Kidney (tissue), 14 donors: ENCODE measurements around the gene ZNF107. TPM values are rescaled to one million over a fixed set of nuclear protein-coding genes. Genes with fewer than 3 reads are reported as not detected.

Source experiments
- DNase-seq, 5 donors: peaks; one replicate each; pipeline ENCODE4 v3.0.0-alpha.2; 2013 to 2020
- FAIRE-seq: peaks from 2 replicates; lab custom pipeline; 2012; peaks lifted over from hg19 to GRCh38; lab: Jason Lieb, UNC
- H3K27ac ChIP-seq, 2 donors: one replicate each; pipeline ENCODE4 v1.7.0; 2013; ENCODE audit warnings: low read depth in 2 of 2, low read length in 2 of 2, inconsistent platforms in 1 of 2
- H3K27me3 ChIP-seq: one replicate; pipeline ENCODE4 v1.7.1; 2013; ENCODE audit warnings: low read length, inconsistent platforms; ENCODE audit not compliant: control insufficient read depth, insufficient read depth
- H3K36me3 ChIP-seq, 3 donors: one replicate each; pipeline versions ENCODE4 v1.7.0 to v1.7.1; 2013; ENCODE audit warnings: low read length in 3 of 3, control low read depth in 1 of 3, inconsistent platforms in 1 of 3; ENCODE audit not compliant: insufficient read depth in 3 of 3, control insufficient read depth in 2 of 3
- H3K4me1 ChIP-seq, 3 donors: one replicate each; pipeline versions ENCODE4 v1.7.0 to v1.7.1; 2013; ENCODE audit warnings: low read length in 3 of 3, inconsistent platforms in 1 of 3, low read depth in 1 of 3; ENCODE audit not compliant: control insufficient read depth in 2 of 3, insufficient read depth in 2 of 3
- H3K4me3 ChIP-seq, 3 donors: one replicate each; pipeline versions ENCODE4 v1.7.0 to v1.8.1; 2013; ENCODE audit warnings: low read length in 3 of 3, control low read depth in 1 of 3, inconsistent platforms in 1 of 3
- H3K9ac ChIP-seq, 3 donors: one replicate each; pipeline versions ENCODE4 v1.7.0 to v1.7.1; 2013; ENCODE audit warnings: low read length in 3 of 3, control low read depth in 1 of 3, inconsistent platforms in 1 of 3
- H3K9me3 ChIP-seq, 3 donors: one replicate each; pipeline versions ENCODE4 v1.7.0 to v1.7.1; 2013; ENCODE audit warnings: low read length in 3 of 3, control low read depth in 1 of 3, inconsistent platforms in 1 of 3; ENCODE audit not compliant: control insufficient read depth in 2 of 3, insufficient read depth in 1 of 3
- CTCF ChIP-seq: IDR thresholded peaks from 3 replicates; pipeline ENCODE4 v1.5.1; 2012; ENCODE audit warnings: mild to moderate bottlenecking, moderate library complexity, borderline replicate concordance; ENCODE audit not compliant: insufficient read depth; ENCODE audit errors: extremely low read depth
- intact Hi-C: fragments of 100-400 bp; cut with DNase I; formaldehyde crosslinking; loops from one replicate; pipeline ENCODE4 v1.11.1; 2022
- polyA plus RNA-seq: library from polyadenylated mRNA; stranded (reverse); fragments of 350-450 nt; fragmentation: Illumina TruSeq; extraction: RNeasy Lipid Tissue Mini Kit (QIAGEN cat#74804); gene quantifications from one replicate; pipeline ENCODE4 v1.2.3, GENCODE V29; 2014; ENCODE audit warnings: low read depth, low replicate concordance; ENCODE audit not compliant: insufficient read depth
- total RNA-seq: library from RNA; stranded (reverse); fragmentation: NEBNext Ultra II Directional; extraction: Animal tissue kit (Norgen Biotek cat#: 25700); gene quantifications from one replicate; pipeline ENCODE4 v1.2.1, GENCODE V29; 2021
- donor health status: control.
- donor health status: control.
- donor health status: control.
- donor health status: control.
- donor health status: control.
- donor health status: DM: yes; HTN: yes; CAD: no.
- donor health status: Normal renal cell carcinoma (clear cell type).

ZNF107 gene
- total and polyA plus RNA-seq, 2 donors from 2014 or later, result 0.80 to 8.0 TPM

DNA sequence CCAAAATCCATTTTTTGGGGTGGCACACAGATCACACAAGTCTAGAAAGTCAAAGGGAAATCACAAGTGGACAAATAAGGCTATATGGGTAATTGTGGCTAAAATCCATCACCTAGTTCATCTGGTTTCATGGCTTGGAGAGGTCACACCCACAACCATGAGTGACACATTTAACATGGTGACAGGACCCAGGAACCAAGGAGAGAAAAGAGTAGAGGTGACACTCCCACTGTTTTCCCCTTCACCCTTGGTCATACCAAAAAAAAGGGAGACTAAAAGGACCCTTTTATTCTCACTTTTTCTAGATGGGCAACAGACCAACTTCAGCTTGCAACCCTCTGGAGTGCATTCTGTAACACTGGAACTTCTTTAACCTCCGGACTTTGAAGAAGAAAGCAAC, 46.2 kb upstream of the ZNF107 start:
- Histone ChIP-seq H3K4me3 (no peak overlapping the region), H3K27me3 (no peaks in the 10 kb centered on the region), H3K36me3 (no peaks in the 10 kb centered on the region), H3K9me3 (peaks cover 0 to 14% (median 0%) of the 10 kb centered on the region in 3 donors), H3K4me1 (no peaks in the 10 kb centered on the region), H3K9ac (no peak overlapping the region), H3K27ac (no peak overlapping the region)
- no peak for TF ChIP-seq CTCF
- DNase-seq (peak in 1 of 5 donors; percentile 4), FAIRE-seq (no peak)
- intact Hi-C loops, result loop anchor here (5.0 kb wide), 1 partner anchor 437 kb away; no protein-coding TSS in a partner anchor

DNA sequence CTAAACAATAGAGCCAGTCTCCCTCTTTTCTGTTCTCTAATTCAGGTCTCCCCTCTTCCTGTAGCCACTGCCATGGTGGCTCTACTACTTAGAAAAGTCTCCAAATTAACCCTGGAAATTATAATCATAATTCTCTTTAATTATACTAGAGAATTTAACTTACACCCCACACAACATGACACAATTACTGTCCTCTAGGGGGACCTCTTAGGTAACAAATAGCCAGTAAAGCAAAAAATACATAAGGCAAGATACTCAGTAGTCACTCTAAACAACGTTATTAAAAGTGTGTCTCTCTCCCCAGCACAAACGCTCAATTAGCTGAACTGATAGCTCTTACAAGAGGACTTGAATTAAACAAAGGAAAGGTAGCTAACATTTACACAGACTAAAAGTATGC, 44.3 kb upstream of the ZNF107 start:
- Histone ChIP-seq H3K27ac (no peak overlapping the region), H3K27me3 (no peaks in the 10 kb centered on the region), H3K9ac (no peak overlapping the region), H3K9me3 (peaks cover 0 to 14% (median 0%) of the 10 kb centered on the region in 3 donors), H3K4me1 (no peaks in the 10 kb centered on the region), H3K36me3 (no peaks in the 10 kb centered on the region), H3K4me3 (no peak overlapping the region)
- no peak for TF ChIP-seq CTCF
- FAIRE-seq (no peak), DNase-seq (no peak)
- intact Hi-C loops, result no loop called here

- intact Hi-C loops, result no loop called here
- peak in 1 of 5 donors; percentile 2 for DNase-seq
- no peak overlapping the region for H3K27ac ChIP-seq
Measured at GRCh38 chr7:64625114-64626082, 40.5 kb upstream of the ZNF107 start.

More at GRCh38 chr7:64625114-64626082, 40.5 kb upstream of the ZNF107 start:
- no peaks in the 10 kb centered on the region for H3K27me3 ChIP-seq
- no peaks in the 10 kb centered on the region for H3K36me3 ChIP-seq
- H3K4me3 ChIP-seq, result no peak overlapping the region
- H3K4me1 ChIP-seq, result no peaks in the 10 kb centered on the region
- no peaks in the 10 kb centered on the region for H3K9me3 ChIP-seq
- peak; percentile 35 for FAIRE-seq
- TF ChIP-seq CTCF, result peak; percentile 67
- H3K9ac ChIP-seq, result no peak overlapping the region
